HG03064 (cell line): ENCODE data around the gene SLC13A4.
"Not testable (repeated sequence)": the region's sequence is repeated elsewhere in the genome, so short reads cannot be mapped to it uniquely, and the experiment has no call there.

Source experiments
- ATAC-seq: cut with Tn5 transposase; IDR thresholded peaks from one replicate; pipeline ENCODE4 v1.9.1; 2021; ENCODE audit warnings: low read depth; ENCODE audit not compliant: unreplicated experiment

Gene SLC13A4, protein sequence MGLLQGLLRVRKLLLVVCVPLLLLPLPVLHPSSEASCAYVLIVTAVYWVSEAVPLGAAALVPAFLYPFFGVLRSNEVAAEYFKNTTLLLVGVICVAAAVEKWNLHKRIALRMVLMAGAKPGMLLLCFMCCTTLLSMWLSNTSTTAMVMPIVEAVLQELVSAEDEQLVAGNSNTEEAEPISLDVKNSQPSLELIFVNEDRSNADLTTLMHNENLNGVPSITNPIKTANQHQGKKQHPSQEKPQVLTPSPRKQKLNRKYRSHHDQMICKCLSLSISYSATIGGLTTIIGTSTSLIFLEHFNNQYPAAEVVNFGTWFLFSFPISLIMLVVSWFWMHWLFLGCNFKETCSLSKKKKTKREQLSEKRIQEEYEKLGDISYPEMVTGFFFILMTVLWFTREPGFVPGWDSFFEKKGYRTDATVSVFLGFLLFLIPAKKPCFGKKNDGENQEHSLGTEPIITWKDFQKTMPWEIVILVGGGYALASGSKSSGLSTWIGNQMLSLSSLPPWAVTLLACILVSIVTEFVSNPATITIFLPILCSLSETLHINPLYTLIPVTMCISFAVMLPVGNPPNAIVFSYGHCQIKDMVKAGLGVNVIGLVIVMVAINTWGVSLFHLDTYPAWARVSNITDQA

DNA sequence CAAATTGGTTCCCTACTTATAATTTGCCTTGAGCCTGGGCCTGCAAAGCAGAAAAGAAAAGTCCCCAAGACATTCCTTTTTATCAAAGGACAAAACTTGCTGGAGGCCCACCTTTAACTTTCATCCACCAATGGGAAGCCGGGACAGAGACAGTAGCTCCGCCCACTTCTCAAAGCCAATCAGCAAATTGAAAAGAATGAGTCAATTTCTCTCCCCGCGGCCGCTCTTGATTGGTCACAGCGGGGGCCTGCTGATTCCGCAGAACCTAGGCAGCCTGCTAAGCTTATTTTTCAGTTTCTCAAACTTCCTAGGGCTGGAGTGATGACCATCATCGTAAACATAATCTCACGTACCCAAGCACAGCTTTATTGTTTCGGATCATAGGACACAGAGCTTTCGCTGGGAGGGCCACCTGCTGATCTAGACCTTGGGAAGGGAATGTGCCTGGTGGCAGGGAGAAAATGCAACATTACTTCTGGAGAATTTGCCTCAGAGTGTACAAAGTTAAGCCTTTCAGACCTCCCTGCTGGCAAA, at the start of gene SLC13A4:
TSS of gene SLC13A4 (minus strand) at position 51 of the 534 bp plus-strand sequence. CDS start 690 bp downstream, outside the sequence.
- no peak for ATAC-seq

DNA sequence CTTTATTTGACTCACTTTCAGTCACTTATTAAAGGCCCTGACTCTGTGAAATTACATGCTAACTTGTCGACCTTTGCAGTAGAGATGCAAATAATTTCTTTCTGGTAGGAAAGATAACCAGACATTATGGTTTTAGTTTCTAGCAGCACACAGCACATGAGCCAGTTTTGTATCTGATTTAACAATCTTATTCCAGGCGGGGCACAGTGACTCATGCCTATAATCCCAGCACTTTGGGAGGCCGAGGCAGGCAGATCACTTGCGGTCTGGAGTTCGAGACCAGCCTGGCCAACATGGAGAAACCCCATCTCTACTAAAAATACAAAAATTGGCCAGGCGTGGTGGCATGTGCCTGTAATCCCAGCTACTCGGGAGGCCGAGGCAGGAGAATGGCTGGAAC, 47.9 kb upstream of the SLC13A4 start:
- not testable (repeated sequence) for ATAC-seq

DNA sequence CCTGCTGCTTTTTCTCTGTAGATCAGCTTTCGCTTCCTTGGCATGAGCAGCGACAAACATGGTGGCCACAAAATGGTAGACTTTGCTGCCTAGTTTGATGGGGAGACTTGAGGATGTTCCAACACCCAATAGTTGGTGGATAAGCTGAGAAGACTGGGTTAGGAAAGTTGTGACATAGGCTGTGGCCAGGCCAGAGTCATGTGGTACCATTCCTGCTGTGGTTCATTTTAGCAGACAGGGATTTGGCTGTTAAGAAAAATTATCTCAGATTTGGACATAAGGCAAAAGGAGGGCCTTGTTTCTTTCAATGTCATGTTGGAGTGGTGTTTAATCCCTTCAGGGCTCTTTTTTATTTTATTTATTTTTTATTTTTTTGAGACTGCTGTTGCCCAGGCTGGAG, 47.2 kb upstream of the SLC13A4 start:
- ATAC-seq, result no peak

DNA sequence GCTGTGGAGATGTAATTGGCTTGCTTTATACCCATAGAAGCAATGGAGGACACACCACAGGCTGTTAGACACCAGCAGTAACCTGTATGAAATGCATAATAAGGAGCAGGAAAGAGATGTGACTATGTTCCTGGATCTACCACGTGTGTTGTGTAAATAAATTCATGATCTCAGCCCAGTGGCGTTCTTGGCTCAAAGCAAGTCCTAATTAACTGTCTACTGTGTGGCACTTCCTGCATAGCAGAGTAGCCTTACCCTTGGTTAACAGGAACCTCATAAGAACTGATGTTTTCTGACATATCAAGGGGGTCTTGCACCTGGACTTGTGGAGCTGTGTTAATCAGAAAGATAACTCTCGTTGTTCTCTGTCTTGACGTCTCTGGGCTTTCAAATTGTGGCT, 46.3 kb upstream of the SLC13A4 start:
- no peak for ATAC-seq

DNA sequence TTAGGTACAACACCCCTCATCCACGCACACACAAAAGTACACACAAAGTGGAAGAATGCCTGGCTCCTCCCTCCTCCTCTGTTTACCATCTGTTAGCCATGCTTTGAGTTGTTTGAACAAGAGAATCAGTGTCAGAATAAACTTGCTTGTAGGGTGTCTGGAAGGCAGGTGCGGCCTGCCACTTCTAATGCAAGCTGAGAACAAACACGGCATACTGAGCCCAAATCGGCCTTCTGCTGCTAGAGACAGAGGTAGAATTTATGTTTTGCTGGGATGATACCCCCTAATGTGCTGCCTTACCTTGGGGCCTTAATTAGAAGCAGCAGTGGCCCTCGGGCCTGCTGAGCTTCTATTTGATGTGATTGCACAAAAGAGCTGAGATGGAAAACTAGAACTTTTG, 45.5 kb upstream of the SLC13A4 start:
- ATAC-seq, result no peak

DNA sequence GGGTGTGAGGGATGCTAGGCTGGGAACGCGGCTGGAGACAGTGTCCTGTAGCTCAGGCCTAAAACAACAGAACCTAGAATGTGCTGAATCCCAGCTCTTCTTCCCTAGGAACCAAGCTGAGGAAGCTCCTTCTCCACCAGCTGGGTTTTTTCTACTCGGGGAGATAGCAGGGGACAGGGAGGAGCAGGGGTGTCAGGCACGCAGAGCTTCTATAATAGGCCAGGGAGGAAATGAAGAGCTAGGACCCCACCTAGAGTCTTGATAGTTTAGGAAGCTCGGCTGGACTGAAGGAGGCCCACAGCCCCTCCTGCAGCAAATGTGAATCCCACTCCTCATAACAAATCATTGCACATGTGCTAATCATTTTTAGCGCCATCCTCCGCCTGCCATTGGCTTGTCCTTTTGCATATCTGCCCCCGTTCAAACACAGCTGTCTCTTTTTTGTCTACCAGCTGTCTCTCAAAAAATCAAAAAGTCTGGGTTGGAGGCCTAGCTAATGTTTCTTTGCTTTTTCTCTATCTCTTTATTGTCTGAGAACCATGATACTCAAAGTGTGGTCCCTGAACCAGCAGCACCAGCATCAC, 44.7 kb upstream of the SLC13A4 start:
- ATAC-seq, result no peak

DNA sequence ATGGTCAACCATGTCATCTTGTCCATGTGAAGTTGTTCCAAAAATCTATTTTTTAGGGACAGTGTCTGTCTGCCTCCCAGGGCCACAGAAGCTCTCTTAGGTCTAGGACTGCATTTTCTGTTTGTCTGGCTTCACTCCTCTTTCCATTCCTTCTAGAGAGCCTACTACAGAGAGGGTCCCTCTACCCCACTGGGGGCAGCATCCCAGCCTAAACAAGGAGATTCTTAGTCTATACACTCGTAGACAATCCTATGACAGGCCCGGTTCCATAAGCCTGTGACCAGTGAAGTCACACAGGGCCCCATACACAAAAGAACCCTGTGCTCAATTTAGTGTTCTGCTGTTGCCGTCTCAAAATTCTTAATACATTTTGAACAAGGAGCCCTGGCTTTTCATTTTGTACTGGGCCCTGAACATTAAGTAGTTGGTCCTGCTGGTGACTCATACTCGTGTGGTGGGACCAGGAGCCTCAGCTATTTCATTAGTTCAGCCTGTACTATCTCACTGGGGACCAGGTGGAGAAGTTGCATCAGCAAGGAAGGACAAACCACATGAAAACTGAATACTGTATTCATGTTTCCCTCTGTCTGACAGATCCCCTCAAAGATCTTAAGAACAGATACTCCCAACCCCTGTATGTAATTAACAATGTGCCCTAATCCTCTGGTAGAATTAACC, 44.1 kb upstream of the SLC13A4 start:
- no peak for ATAC-seq

DNA sequence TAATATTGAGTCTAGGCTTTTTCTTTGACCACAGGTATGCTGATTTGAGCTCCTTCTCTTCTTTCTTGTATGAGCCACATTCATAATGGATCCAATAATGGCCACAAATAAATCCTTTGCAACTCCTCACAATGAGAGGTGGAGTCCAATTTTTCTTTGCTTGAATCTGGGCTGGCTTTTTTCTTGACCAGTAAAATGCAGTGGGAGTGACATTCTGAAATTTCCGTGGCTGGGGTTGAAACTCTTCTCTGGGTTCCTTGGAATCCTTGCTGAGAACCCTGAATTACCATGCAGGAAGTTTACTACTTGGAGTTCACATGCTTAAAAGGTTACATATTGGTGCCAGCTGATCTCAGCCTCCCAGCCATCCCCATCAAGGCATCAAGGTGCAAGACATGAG, 43.1 kb upstream of the SLC13A4 start:
- no peak for ATAC-seq

DNA sequence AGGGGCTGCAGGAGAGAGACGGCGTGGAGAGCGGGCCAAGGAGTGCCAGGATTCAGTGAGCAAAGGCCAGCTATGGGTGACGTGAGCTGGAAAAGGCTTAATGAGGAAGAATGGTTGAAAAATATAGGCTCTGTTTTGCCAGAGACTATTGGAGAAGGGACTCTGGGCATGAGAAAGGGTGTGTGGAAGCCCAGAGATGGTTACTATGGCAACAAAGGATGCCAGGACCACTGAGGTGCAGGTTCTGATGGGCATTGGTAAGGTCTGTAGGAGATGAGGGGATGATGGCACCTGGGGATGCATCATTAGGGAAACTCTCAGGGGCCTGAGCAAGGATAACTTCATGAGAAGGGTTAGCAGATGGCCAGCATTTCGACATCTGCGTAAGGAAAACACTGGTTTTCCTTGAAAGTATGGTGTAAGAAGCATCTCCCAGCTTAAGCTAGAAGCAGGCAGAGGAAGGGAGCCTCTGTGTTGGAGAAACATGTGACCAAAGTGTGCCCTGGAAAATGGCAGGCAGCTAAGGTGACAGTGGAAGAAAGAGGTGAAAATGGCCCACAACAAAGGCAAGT, 42.2 kb upstream of the SLC13A4 start:
- no peak for ATAC-seq

DNA sequence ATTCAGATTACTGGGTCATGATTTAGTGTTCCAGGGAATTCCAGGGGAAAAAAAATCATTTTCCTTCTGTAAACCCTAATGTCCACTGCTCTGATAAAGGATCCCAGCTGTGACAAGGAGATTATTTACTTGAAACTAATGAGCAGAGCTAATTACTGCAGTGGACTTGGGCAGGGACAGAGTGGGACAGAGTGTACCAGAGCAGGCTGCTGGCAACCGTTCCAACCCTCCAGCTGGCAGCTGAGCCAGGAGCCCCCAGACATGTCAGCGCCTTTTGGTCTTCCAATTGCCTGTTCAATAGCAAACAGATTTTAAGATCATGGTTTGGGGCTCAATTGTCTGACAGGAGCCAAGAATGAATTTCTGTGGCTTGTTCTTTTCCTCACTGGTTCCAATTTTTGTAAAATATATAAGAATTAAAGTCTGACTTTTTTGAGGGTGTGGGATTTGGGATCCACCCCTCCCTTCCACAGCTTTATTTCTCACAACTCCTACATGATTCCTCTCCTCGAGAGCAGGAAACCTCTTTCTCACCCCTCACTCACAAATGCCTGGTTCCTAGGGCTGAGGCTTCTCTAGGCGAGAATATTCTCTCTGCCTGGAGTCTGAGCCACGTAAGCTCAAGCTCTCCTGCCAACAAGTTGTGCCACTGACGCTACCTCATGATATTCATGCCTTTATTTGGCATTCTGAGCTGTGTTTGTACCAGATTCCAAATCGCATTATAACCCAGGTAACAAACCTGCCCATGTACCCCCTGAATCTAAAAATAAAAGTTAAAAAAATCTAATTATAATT, 41.2 kb upstream of the SLC13A4 start:
- ATAC-seq, result no peak

DNA sequence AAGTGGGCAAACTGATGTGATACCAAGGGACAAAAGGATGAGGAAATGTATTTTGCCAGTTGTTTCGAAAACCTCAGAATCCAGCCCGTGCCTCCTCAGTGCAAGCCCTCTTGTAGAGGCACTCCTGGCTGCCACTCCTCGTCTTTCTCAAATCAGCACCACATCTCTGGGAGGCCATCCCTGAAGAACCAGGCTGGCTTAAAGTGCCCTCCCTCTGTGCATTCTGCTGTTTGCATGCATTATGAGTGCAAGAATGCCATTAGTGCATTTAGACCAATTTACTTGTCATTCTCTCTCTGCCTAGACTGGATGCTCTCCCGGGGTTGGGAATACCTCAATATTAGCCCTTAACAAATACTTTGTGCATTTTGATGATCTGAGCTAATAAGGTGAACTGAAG, 40.5 kb upstream of the SLC13A4 start:
- ATAC-seq, result no peak

DNA sequence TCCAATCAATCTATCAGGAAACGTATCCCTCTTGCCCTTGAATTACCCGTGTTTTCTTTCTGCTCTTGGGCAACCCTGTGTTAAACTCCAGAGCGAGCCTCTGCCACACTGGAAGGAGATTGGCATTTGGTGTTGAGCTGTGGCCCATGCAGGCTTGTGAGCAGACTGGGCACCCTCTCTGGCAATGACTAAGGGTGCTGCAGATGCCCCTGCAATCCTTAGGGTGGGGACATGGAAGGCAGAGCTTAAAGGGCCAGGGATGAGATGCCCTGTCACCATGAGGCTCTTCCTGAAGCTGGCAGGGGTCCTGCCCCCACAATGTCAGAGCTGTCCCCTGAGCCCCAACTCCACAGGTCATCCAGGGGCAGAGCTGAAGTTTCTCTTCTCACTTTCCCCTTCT, 40.1 kb upstream of the SLC13A4 start:
- ATAC-seq, result no peak

DNA sequence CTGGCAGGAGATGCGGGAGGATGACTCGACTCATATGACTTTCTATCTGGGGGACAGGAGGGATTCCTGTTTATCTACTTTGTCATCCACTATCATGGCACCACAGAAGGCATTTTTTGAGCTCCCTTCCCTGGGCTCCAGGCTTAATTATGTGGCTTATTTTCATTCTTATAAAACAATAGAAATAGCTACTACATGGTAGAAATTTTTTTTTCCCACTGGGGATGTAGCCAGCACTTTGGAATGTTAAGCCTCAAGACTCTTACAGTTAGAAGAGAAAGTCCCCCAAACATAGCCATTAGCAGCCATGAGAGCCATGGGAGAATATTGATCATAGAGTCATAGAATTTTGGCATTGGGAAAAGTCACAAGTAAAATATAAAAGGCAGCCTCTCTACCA, 35.3 kb upstream of the SLC13A4 start:
- ATAC-seq, result no peak

DNA sequence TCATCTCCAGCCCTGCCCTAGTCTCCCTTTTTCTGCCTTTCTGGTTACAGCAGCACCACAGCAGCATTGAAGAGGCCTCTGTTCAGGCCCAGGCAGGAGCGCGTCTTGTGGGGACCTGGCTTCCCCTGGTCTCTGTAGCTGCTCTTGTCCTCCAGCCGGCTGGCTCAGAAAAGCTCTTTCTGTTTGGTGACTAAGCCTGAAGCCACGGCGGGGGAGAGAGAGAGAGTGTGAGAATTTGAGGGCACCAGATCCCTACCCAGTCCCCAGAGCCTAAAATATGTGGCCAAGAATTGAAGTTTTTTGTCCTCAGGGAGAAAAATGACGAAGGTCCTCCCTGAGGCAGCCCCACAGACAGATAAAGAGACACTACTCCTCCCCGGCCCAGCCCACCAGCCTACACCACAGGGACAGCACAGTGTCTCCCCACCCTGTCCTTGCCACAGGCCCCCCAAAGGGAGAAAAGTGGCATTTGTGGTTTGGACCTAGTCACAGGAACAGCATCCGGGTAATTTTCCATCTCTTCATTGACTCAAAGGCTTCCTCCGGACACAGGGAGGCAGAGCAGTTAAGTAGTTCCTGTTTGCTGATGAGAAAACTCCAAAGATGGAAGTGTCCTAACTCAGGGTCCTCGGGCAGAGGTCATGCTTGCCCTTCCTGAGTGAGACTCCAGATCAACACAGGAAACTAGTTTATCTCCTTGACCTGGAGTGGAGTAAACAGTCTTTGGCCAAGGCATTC, 33.9 kb upstream of the SLC13A4 start:
- no peak for ATAC-seq

DNA sequence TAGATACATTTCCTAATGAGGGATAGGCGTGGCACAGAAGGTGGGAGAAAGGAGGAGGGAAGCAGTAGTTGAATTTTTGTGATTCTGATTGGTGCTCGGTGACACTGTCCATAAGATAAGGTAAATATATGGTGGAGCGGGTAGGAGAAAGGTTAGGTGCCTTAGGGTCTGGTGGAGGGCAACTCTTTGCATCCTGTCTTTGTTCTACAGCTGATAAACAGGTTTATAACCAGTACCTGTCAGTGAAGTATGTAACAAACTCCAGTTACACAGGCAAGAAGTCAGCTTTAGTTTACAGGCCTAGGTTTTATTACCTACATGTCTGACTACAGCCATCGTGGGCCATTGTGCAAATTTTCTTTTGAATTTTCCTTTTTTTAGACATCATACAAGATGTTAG, 31.5 kb upstream of the SLC13A4 start:
- ATAC-seq, result no peak

DNA sequence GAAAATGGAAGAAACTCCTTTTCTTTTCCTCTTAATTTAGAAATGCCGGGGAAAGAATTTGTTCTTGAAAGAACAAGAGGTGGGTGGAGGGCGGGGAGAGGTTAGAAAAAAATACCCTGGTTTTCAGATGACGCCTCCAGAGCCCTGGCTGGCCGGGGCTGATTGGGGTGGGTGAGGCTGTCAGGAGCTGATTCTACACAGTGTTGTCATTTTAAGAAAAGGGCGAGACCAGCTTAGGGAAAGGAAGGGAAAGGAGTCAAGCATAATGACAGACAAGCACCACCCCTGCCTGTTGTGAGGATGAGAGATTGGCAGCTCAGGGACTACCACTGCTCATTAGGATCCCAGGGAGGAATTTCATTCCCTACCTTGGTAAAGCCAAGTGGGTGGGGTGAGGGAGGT, 30.5 kb upstream of the SLC13A4 start:
- ATAC-seq, result no peak

DNA sequence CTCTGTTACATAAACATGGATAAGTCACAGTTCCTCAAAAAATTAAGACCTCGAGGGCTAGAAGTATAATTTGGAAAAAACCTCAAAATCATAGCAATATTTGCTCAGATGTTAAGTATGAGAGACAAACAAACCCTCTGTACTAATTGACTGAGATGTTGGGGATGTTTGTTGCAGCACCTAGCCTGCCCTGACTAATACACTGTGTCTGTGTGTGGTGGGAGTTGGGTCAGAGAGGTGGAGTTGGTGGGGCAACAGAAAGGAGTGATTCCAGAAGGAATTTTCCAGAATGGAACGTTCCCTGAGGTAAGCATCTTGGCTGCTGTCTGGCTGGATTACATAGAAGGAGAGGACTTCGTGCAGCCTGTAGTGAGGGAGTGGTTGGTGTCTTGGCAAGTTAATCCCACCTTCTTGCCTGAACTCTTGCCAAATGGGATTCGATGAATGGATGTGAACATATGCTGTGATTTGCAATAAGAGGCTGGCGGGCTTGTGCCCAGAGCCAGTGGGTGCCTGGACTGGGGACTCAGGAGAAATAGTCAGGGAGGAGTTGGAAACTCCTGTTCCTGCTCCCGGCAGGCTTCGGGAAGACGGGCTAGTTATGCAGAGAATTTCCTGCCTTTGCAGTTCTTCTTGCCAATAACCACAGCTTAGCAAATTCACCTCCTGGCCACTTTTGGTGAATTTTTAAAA, 29.9 kb upstream of the SLC13A4 start:
- no peak for ATAC-seq

DNA sequence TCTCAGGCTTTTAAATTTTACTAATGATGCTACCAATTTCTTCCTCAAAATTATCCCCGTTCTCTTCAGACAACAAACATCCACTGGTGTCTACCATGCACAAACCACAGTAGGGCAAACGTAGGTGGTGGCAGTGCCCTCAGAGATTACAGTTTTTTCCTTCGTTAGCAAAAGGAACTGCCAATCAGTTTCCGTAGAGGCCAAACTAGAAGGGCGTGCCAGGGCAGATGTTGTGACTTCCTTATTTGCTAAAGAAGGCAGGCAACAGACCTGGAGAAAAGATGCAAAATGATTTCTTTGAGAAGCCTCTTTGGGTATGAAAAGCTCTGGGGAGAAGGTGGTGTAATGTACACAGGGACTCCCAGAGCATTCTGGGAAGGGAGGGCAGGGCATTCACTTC, 28.2 kb upstream of the SLC13A4 start:
- ATAC-seq, result no peak

DNA sequence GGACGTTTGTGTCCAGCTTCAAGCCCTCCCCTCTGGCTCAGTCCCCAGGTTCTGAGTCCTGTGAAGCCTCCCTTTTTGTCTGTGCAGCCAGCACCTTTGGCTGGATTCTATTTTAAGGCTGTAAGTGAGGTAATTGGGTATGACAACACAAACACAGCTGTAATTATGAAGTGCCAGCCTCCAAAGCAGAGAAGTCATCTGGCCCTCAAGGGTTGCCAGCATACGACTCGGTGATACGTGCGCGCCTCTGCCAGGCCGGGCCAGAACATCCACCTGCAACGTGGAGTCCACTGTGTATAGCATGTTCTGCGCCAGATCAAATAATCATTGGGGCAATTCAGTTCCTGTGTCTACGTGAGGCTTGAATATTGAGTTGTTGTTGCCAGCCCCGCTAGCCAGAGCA, 27.4 kb upstream of the SLC13A4 start:
- ATAC-seq, result no peak
